Duodenal mucosa (tissue), 2 donors: ENCODE data around the gene PTPN9.
"Not testable (repeated sequence)": the region's sequence is repeated elsewhere in the genome, so short reads cannot be mapped to it uniquely, and the experiment has no call there.

Experiments
- H3K27ac ChIP-seq: one replicate; pipeline ENCODE4 v1.7.0; 2013; ENCODE audit warnings: low read depth, low read length
- H3K27me3 ChIP-seq, 2 donors: one replicate each; pipeline ENCODE4 v1.7.0; 2013; ENCODE audit warnings: low read length in 2 of 2, control low read depth in 1 of 2; ENCODE audit not compliant: insufficient read depth in 2 of 2, control insufficient read depth in 1 of 2
- H3K36me3 ChIP-seq, 2 donors: one replicate each; pipeline ENCODE4 v1.7.0; 2013; ENCODE audit warnings: low read length in 2 of 2, control low read depth in 1 of 2; ENCODE audit not compliant: insufficient read depth in 2 of 2, control insufficient read depth in 1 of 2
- H3K4me1 ChIP-seq, 2 donors: one replicate each; pipeline ENCODE4 v1.7.0; 2013; ENCODE audit warnings: low read length in 2 of 2, control low read depth in 1 of 2; ENCODE audit not compliant: insufficient read depth in 2 of 2, control insufficient read depth in 1 of 2
- H3K4me3 ChIP-seq, 2 donors: one replicate each; pipeline ENCODE4 v1.7.0; 2013; ENCODE audit warnings: low read length in 2 of 2, low read depth in 1 of 2
- H3K9ac ChIP-seq, 2 donors: one replicate each; pipeline ENCODE4 v1.7.0; 2013; ENCODE audit warnings: low read length in 2 of 2, low read depth in 1 of 2
- H3K9me3 ChIP-seq, 2 donors: one replicate each; pipeline ENCODE4 v1.7.0; 2013; ENCODE audit warnings: low read length in 2 of 2, control low read depth in 1 of 2; ENCODE audit not compliant: control insufficient read depth in 1 of 2

PTPN9 gene

GRCh38 chr15:75599401-75599800 lies 20.3 kb upstream of the PTPN9 start:
- no peak overlapping the region for H3K4me3 ChIP-seq
- no peak overlapping the region for H3K9ac ChIP-seq
- H3K4me1 ChIP-seq: peaks cover 7 to 9% of the 10 kb centered on the region in 2 donors
- no peak overlapping the region for H3K27ac ChIP-seq
- H3K9me3 ChIP-seq: no peaks in the 10 kb centered on the region
- peaks cover 12 to 42% of the 10 kb centered on the region in 2 donors for H3K36me3 ChIP-seq
- no peaks in the 10 kb centered on the region for H3K27me3 ChIP-seq

- Histone ChIP-seq H3K27ac (no peak overlapping the region), H3K9me3 (no peaks in the 10 kb centered on the region), H3K9ac (no peak overlapping the region), H3K4me1 (peaks cover 7 to 9% of the 10 kb centered on the region in 2 donors), H3K27me3 (no peaks in the 10 kb centered on the region), H3K4me3 (no peak overlapping the region), H3K36me3 (peaks cover 12 to 41% of the 10 kb centered on the region in 2 donors)
Measured at GRCh38 chr15:75598361-75598760, 19.2 kb upstream of the PTPN9 start.

GRCh38 chr15:75597667-75598341 lies 18.7 kb upstream of the PTPN9 start:
- H3K4me1 ChIP-seq: peaks cover 7 to 9% of the 10 kb centered on the region in 2 donors
- H3K27ac ChIP-seq: no peak overlapping the region
- no peak overlapping the region for H3K4me3 ChIP-seq
- H3K9me3 ChIP-seq: no peaks in the 10 kb centered on the region
- H3K36me3 ChIP-seq: peaks cover 12 to 41% of the 10 kb centered on the region in 2 donors
- no peak overlapping the region for H3K9ac ChIP-seq
- no peaks in the 10 kb centered on the region for H3K27me3 ChIP-seq

DNA sequence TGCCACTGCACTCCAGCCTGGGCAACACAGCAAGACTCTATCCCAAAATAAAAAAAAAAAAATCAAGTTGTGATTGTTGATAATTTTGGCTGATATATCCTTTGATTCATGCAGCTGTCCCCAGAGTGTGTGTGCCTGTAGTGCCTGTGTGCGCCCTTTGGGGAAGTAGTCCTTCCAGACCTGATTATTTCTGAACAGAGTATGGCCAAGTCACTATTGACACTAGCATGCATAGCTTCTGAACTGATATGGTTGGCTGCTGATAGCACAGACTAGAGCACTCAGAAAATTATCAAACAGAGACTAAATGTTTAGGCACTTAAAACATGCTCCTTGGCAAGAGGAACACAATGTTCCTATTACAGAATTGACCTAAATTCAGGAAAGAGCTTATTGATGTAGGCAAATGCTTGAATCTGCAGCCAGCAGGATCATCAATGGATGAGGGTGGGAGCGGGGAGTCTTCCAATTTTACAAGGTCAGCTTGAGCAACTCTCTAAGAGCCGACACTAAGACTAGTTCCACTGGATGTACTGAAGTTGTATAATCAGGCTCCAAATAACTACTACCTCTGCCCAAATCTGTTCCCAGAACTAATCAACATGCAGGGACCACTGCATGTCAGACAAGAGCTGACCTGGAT lies 17.7 kb upstream of the PTPN9 start:
- H3K36me3 ChIP-seq: peaks cover 12 to 43% of the 10 kb centered on the region in 2 donors

DNA sequence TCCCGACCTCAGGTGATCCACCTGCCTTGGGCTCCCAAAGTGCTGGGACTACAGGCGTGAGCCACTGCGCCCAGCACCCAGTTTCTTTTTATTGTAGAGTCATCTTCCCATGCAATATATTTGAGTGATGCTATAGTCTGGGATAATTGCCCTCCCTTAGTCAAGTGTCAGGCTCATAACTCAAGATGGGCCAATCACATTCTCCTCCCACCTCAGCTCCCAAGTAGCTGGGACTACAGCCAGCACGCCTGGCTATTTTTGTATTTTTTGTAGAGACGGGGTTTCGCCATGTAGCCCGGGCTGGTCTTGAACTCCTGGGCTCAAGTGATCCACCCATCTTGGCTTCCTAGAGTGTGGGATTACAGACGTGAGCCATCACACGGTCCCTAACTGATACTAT lies 15.2 kb upstream of the PTPN9 start:
- Histone ChIP-seq H3K27ac (no peak overlapping the region), H3K27me3 (no peaks in the 10 kb centered on the region), H3K9ac (no peak overlapping the region), H3K4me3 (no peak overlapping the region), H3K9me3 (no peaks in the 10 kb centered on the region), H3K36me3 (peaks cover 9 to 32% of the 10 kb centered on the region in 2 donors), H3K4me1 (peaks cover 7 to 9% of the 10 kb centered on the region in 2 donors)

More for the DNA sequence above, 17.7 kb upstream of the PTPN9 start:
- Histone ChIP-seq H3K27ac (no peak overlapping the region), H3K4me1 (peaks cover 7 to 9% of the 10 kb centered on the region in 2 donors), H3K4me3 (no peak overlapping the region), H3K27me3 (no peaks in the 10 kb centered on the region), H3K9me3 (no peaks in the 10 kb centered on the region), H3K9ac (no peak overlapping the region)

DNA sequence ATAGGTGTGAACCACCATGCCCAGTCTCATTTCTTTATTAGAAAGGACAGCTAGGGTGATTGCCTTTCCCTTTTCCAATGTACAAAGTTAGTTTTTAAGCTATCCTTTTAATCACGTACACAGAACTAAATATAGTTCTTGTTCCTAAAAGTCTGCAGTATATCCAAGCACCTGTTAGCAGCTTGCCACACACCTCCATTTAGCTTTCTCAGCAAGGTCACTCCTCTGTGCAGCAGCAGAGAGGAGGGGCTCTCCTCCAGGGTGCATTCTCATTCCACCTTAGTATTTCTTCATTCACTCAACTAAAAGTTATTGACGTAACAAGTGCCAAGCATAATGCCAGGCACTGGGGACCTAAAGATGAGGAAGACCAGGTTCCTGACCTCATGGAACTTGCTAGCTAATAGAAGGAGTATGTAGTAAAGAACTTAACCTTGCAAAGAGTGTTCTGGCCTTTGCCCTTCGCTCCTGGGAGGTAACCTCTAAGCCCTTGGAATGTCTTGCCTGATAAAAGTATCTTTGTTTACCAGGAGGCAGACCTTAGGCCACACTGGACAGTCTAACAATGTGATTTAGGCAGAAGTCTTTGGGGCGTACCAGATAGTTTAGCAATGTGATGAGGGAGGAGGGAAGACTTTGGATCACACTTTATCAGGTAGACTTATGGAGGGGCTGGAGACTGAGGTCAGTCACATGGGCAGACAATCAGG lies 12.7 kb upstream of the PTPN9 start:
- H3K4me3 ChIP-seq: no peak overlapping the region
- H3K27ac ChIP-seq: no peak overlapping the region
- H3K36me3 ChIP-seq: peaks cover 1 to 15% of the 10 kb centered on the region in 2 donors
- H3K9ac ChIP-seq: no peak overlapping the region
- no peaks in the 10 kb centered on the region for H3K27me3 ChIP-seq
- no peaks in the 10 kb centered on the region for H3K9me3 ChIP-seq
- no peaks in the 10 kb centered on the region for H3K4me1 ChIP-seq

DNA sequence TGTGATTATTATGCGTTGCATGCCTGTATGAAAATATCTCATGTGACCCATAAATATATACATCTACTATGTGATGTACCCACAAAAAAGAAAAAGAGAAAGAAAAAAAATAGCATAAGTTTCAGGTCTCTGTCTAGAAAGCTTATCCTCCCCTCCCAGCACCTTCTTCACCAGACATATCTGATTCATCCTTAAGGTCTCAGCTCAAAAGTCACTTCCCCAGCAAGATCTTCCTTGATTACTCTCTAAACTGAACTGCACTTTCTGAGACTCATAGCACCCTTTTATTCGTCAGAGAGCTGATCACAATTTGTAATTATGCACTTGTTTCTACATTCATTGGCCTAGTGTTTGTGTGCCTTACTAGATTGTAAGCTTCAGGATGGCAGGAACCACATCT lies 11.1 kb upstream of the PTPN9 start:
- Histone ChIP-seq H3K27ac (no peak overlapping the region), H3K9me3 (no peaks in the 10 kb centered on the region), H3K4me3 (no peak overlapping the region), H3K27me3 (no peaks in the 10 kb centered on the region), H3K36me3 (peaks cover 0 to 8% of the 10 kb centered on the region in 2 donors), H3K9ac (no peak overlapping the region), H3K4me1 (no peaks in the 10 kb centered on the region)

- Histone ChIP-seq H3K9ac (no peak overlapping the region), H3K4me1 (no peaks in the 10 kb centered on the region), H3K27ac (no peak overlapping the region), H3K4me3 (no peak overlapping the region), H3K27me3 (no peaks in the 10 kb centered on the region), H3K9me3 (no peaks in the 10 kb centered on the region), H3K36me3 (peaks cover 0 to 2% of the 10 kb centered on the region in 2 donors)
Measured at GRCh38 chr15:75589071-75589470, 10.0 kb upstream of the PTPN9 start.

- H3K9me3 ChIP-seq, H3K4me1 ChIP-seq, H3K36me3 ChIP-seq, H3K9ac ChIP-seq, H3K27me3 ChIP-seq, H3K27ac ChIP-seq, H3K4me3 ChIP-seq: not testable (repeated sequence)
Measured at GRCh38 chr15:75586422-75586821, 7.3 kb upstream of the PTPN9 start.

DNA sequence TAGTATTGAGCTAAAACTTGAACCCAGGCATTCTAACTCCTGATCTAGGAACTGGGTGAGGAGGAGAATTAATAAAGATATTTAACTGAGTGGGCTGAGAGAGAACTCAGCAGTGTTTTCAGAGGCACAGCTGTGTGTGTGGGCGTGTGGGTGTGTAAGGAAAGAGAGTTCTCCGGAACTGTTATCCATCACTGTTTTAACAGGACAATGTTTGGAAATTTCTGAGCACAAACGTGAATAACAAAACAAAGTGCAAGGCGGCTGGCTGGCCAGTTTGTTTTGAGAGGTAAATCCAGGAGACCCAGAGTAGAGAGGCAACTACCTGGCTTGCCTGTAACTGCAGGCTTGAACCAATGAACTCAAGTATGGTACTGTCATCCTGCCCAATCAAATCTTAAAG lies 5.0 kb upstream of the PTPN9 start:
- Histone ChIP-seq H3K27ac (no peak overlapping the region), H3K4me3 (no peak overlapping the region), H3K4me1 (peaks cover 0 to 6% of the 10 kb centered on the region in 2 donors), H3K36me3 (no peaks in the 10 kb centered on the region), H3K9ac (no peak overlapping the region), H3K9me3 (no peaks in the 10 kb centered on the region), H3K27me3 (no peaks in the 10 kb centered on the region)
